HepG2 (cell line): ENCODE data around the gene CPT1B. TPM values are rescaled to one million over a fixed set of nuclear protein-coding genes. Genes with fewer than 3 reads are reported as not detected.
A peak's percentile ranks its signal among the peaks of the same experiment; 100 is the strongest.

ENCODE experiments used
- ARID2 ChIP-seq: sonication (generic); formaldehyde crosslinking; IDR thresholded peaks from 2 replicates; pipeline ENCODE4 v1.8.1; 2022; ENCODE audit warnings: mild to moderate bottlenecking, missing genetic modification reagents, borderline replicate concordance
- ARNT2 ChIP-seq: sonication (generic); formaldehyde crosslinking; IDR thresholded peaks from 2 replicates; pipeline ENCODE4 v1.8.0; 2022; ENCODE audit warnings: mild to moderate bottlenecking, low read depth, missing genetic modification reagents, moderate library complexity
- CCDC6 ChIP-seq: sonication (generic); formaldehyde crosslinking; IDR thresholded peaks from 2 replicates; pipeline ENCODE4 v1.8.1; 2022; ENCODE audit warnings: mild to moderate bottlenecking, missing genetic modification reagents, moderate library complexity
- HMGXB4 ChIP-seq, 2 experiments: sonication (generic) in 1 of 2; formaldehyde crosslinking in 1 of 2; IDR thresholded peaks; 2 replicates each; pipeline versions ENCODE4 v1.4.0 to v1.6.1; 2018 to 2020; ENCODE audit warnings: missing genetic modification reagents in 2 of 2, borderline replicate concordance in 1 of 2, low read depth in 1 of 2, mild to moderate bottlenecking in 1 of 2, missing biosample characterization in 1 of 2
- HNRNPL ChIP-seq: fragments of 200-400 bp; formaldehyde crosslinking; IDR thresholded peaks from 2 replicates; pipeline ENCODE4 v1.6.1; 2017; ENCODE audit warnings: mild to moderate bottlenecking, low read depth, low read length
- HOXA9 ChIP-seq: sonication (generic); formaldehyde crosslinking; IDR thresholded peaks from 2 replicates; pipeline ENCODE4 v1.8.1; 2022; ENCODE audit warnings: missing genetic modification reagents, mild to moderate bottlenecking, moderate library complexity, borderline replicate concordance
- MEF2D ChIP-seq: sonication (generic); formaldehyde crosslinking; IDR thresholded peaks from 2 replicates; pipeline ENCODE4 v1.5.1; 2020; ENCODE audit warnings: mild to moderate bottlenecking, missing genetic modification reagents
- MYC ChIP-seq: sonication (generic); formaldehyde crosslinking; IDR thresholded peaks from 2 replicates; pipeline ENCODE4 v1.9.0; 2021; ENCODE audit warnings: missing genetic modification reagents, borderline replicate concordance
- RNF2 ChIP-seq: fragments of 450-650 bp; conservative IDR thresholded peaks from 2 replicates; pipeline ENCODE4 v1.6.1; 2016; ENCODE audit warnings: low read depth
- SALL1 ChIP-seq: sonication (generic); formaldehyde crosslinking; IDR thresholded peaks from 2 replicates; pipeline ENCODE4 v1.8.0; 2022; ENCODE audit warnings: mild to moderate bottlenecking, missing genetic modification reagents
- SATB2 ChIP-seq: sonication (generic); formaldehyde crosslinking; IDR thresholded peaks from 2 replicates; pipeline ENCODE4 v1.5.0; 2020; ENCODE audit warnings: missing genetic modification reagents
- SMAD1 ChIP-seq: sonication (generic); formaldehyde crosslinking; IDR thresholded peaks from 2 replicates; pipeline ENCODE4 v1.4.0; 2020; ENCODE audit warnings: missing genetic modification reagents, low read depth, mild to moderate bottlenecking, borderline replicate concordance
- SMAD3 ChIP-seq: sonication (generic); formaldehyde crosslinking; IDR thresholded peaks from 2 replicates; pipeline ENCODE4 v1.4.0; 2020; ENCODE audit warnings: missing genetic modification reagents
- ZFYVE20 ChIP-seq: sonication (generic); formaldehyde crosslinking; IDR thresholded peaks from 2 replicates; pipeline ENCODE4 v1.8.0; 2023; ENCODE audit warnings: low read depth, mild to moderate bottlenecking, moderate library complexity, missing genetic modification reagents, borderline replicate concordance
- ZNF263 ChIP-seq: sonication (generic); formaldehyde crosslinking; IDR thresholded peaks from 2 replicates; pipeline ENCODE4 v1.4.0; 2020; ENCODE audit warnings: missing genetic modification reagents
- ZNF337 ChIP-seq: sonication (generic); formaldehyde crosslinking; IDR thresholded peaks from 2 replicates; pipeline ENCODE4 v1.5.1; 2020; ENCODE audit warnings: missing genetic modification reagents, low read depth, mild to moderate bottlenecking, borderline replicate concordance
- ZNF782 ChIP-seq: sonication (generic); formaldehyde crosslinking; IDR thresholded peaks from 2 replicates; pipeline ENCODE4 v1.4.0; 2020; ENCODE audit warnings: missing genetic modification reagents, mild to moderate bottlenecking, borderline replicate concordance
- polyA plus RNA-seq, 8 experiments: library from polyadenylated mRNA; depleted of rRNA in 3 of 8; stranded (reverse) in 7 of 8; unstranded in 1 of 8; fragments of >200 nt; fragmentation: Illumina TruSeq in 4 of 8; extraction: Trizol in 4 of 8; gene quantifications; 2 replicates each; pipeline versions ENCODE4 v1.2.1 to v1.2.3, GENCODE V29; 2011 to 2016; ENCODE audit warnings: low read depth in 4 of 8, missing spikeins in 1 of 8, mixed read lengths in 1 of 8; ENCODE audit not compliant: insufficient read depth in 1 of 8
- total RNA-seq, 5 experiments: library from RNA; depleted of rRNA; stranded (reverse); fragments of >200 nt; fragmentation: Illumina TruSeq; extraction: Trizol; gene quantifications; 2 replicates each; pipeline ENCODE4 v1.2.3, GENCODE V29; 2016; ENCODE audit warnings: low read depth in 1 of 5
- TF ChIP-seq, protein P1 (sequence below): sonication (generic); formaldehyde crosslinking; IDR thresholded peaks from 2 replicates; pipeline ENCODE4 v1.5.0; 2020; ENCODE audit warnings: mild to moderate bottlenecking, missing genetic modification reagents, borderline replicate concordance
- TF ChIP-seq, protein P2 (sequence below): sonication (generic); formaldehyde crosslinking; IDR thresholded peaks from 2 replicates; pipeline ENCODE4 v1.4.0; 2020; ENCODE audit warnings: mild to moderate bottlenecking, missing genetic modification reagents, borderline replicate concordance

The CPT1B gene
- total and polyA plus RNA-seq, 2 of the 13 experiments (the other 11 are each of a cell fraction or from before 2014, with no cell fraction given), result 9.2 to 19.5 TPM

- TF ChIP-seq HMGXB4 (CRISPR knock-in tag; IDR thresholded peaks at IDR 0.05; ENCODE audit: borderline replicate concordance in 1 of 2, low read depth in 1 of 2), result 0 out of 4 replicates have a peak, but pooled peaks of 1 of the 2 experiments have one; percentile 0
- TF ChIP-seq CCDC6, result no peak
- TF ChIP-seq HNRNPL, result 0 out of 2 replicates have a peak, but pooled peaks have one; percentile 41
- TF ChIP-seq SMAD1, result no peak
- TF ChIP-seq SALL1 (CRISPR knock-in tag), result 0 out of 2 replicates have a peak, but pooled peaks have one; percentile 34
- no peak for TF ChIP-seq ZNF263 (CRISPR knock-in tag)
- TF ChIP-seq MEF2D (CRISPR knock-in tag), result no peak
- TF ChIP-seq ZNF782 (CRISPR knock-in tag), result 0 out of 2 replicates have a peak, but pooled peaks have one; percentile 23
- 0 out of 2 replicates have a peak, but pooled peaks have one; percentile 67 for TF ChIP-seq ARID2
- TF ChIP-seq ARNT2 (CRISPR knock-in tag), result no peak
- no peak for TF ChIP-seq SATB2 (CRISPR knock-in tag)
- TF ChIP-seq, protein P1, sequence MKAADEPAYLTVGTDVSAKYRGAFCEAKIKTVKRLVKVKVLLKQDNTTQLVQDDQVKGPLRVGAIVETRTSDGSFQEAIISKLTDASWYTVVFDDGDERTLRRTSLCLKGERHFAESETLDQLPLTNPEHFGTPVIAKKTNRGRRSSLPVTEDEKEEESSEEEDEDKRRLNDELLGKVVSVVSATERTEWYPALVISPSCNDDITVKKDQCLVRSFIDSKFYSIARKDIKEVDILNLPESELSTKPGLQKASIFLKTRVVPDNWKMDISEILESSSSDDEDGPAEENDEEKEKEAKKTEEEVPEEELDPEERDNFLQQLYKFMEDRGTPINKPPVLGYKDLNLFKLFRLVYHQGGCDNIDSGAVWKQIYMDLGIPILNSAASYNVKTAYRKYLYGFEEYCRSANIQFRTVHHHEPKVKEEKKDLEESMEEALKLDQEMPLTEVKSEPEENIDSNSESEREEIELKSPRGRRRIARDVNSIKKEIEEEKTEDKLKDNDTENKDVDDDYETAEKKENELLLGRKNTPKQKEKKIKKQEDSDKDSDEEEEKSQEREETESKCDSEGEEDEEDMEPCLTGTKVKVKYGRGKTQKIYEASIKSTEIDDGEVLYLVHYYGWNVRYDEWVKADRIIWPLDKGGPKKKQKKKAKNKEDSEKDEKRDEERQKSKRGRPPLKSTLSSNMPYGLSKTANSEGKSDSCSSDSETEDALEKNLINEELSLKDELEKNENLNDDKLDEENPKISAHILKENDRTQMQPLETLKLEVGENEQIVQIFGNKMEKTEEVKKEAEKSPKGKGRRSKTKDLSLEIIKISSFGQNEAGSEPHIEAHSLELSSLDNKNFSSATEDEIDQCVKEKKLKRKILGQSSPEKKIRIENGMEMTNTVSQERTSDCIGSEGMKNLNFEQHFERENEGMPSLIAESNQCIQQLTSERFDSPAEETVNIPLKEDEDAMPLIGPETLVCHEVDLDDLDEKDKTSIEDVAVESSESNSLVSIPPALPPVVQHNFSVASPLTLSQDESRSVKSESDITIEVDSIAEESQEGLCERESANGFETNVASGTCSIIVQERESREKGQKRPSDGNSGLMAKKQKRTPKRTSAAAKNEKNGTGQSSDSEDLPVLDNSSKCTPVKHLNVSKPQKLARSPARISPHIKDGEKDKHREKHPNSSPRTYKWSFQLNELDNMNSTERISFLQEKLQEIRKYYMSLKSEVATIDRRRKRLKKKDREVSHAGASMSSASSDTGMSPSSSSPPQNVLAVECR (CRISPR knock-in tag), result peak; percentile 8
- no peak for TF ChIP-seq SMAD3 (CRISPR knock-in tag)
- peak; percentile 52; the same call in 1 of the 2 replicates for TF ChIP-seq ZFYVE20
- 0 out of 2 replicates have a peak, but pooled peaks have one; percentile 4 for TF ChIP-seq HOXA9 (CRISPR knock-in tag)
- TF ChIP-seq, protein P2, sequence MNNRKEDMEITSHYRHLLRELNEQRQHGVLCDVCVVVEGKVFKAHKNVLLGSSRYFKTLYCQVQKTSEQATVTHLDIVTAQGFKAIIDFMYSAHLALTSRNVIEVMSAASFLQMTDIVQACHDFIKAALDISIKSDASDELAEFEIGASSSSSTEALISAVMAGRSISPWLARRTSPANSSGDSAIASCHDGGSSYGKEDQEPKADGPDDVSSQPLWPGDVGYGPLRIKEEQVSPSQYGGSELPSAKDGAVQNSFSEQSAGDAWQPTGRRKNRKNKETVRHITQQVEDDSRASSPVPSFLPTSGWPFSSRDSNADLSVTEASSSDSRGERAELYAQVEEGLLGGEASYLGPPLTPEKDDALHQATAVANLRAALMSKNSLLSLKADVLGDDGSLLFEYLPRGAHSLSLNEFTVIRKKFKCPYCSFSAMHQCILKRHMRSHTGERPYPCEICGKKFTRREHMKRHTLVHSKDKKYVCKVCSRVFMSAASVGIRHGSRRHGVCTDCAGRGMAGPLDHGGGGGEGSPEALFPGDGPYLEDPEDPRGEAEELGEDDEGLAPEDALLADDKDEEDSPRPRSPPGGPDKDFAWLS (CRISPR knock-in tag), result 0 out of 2 replicates have a peak, but pooled peaks have one; percentile 6
- peak; percentile 21; the same call in 1 of the 2 replicates for TF ChIP-seq ZNF337 (CRISPR knock-in tag)
- no peak; the same call in 1 of the 2 replicates for TF ChIP-seq RNF2
- 0 out of 2 replicates have a peak, but pooled peaks have one; percentile 3 for TF ChIP-seq MYC (CRISPR knock-in tag)
Observed at GRCh38 chr22:50583294-50583861, 5.2 kb upstream of the CPT1B start (continued).
